Endothelial cell of umbilical vein (primary cell): ENCODE results near the gene UBE2S.

Experiments used
- EZH2 ChIP-seq: IDR thresholded peaks from 2 replicates; pipeline ENCODE4 v1.6.1; 2012; ENCODE audit warnings: borderline replicate concordance, low read depth, mild to moderate bottlenecking, moderate library complexity, low read length, inconsistent platforms; ENCODE audit not compliant: severe bottlenecking
- GATA2 ChIP-seq: IDR thresholded peaks from 2 replicates; pipeline ENCODE4 v1.7.0; 2011; ENCODE audit warnings: low read depth, mild to moderate bottlenecking, moderate library complexity, mixed read lengths, low read length; ENCODE audit not compliant: insufficient read length, insufficient read depth
- JUN ChIP-seq: IDR thresholded peaks from 2 replicates; pipeline ENCODE4 v1.6.1; 2011; ENCODE audit warnings: borderline replicate concordance, low read depth; ENCODE audit not compliant: insufficient read length, insufficient read depth
- MAX ChIP-seq: IDR thresholded peaks from 2 replicates; pipeline ENCODE4 v1.6.1; 2011; ENCODE audit not compliant: insufficient read depth, insufficient read length
- MYC ChIP-seq: IDR thresholded peaks from one replicate; pipeline ENCODE4 v1.6.1; 2011; ENCODE audit warnings: mild to moderate bottlenecking, low read depth, low read length
- POLR2A ChIP-seq: IDR thresholded peaks from 2 replicates; pipeline ENCODE4 v1.6.1; 2012; ENCODE audit warnings: low read depth, mild to moderate bottlenecking, control low read depth, low read length
- POLR2AphosphoS5 ChIP-seq: IDR thresholded peaks from 2 replicates; pipeline ENCODE4 v1.6.1; 2012; ENCODE audit warnings: low read depth, mild to moderate bottlenecking, control low read depth, low read length, moderate library complexity; ENCODE audit not compliant: insufficient read depth
- TF ChIP-seq, protein P1 (sequence below), 2 donors: IDR thresholded peaks; 1 replicate in 1 of 2; 2 replicates in 1 of 2; pipeline ENCODE4 v1.5.1; 2011; ENCODE audit warnings: low read length in 2 of 2, mild to moderate bottlenecking in 2 of 2, moderate library complexity in 2 of 2, control low read depth in 1 of 2, inconsistent platforms in 1 of 2, low read depth in 1 of 2; ENCODE audit not compliant: insufficient read depth in 1 of 2; ENCODE audit errors: extremely low read depth in 1 of 2

GRCh38 chr19:55382522-55383054 lies 25.0 kb downstream of the UBE2S start:
- TF ChIP-seq, protein P1, sequence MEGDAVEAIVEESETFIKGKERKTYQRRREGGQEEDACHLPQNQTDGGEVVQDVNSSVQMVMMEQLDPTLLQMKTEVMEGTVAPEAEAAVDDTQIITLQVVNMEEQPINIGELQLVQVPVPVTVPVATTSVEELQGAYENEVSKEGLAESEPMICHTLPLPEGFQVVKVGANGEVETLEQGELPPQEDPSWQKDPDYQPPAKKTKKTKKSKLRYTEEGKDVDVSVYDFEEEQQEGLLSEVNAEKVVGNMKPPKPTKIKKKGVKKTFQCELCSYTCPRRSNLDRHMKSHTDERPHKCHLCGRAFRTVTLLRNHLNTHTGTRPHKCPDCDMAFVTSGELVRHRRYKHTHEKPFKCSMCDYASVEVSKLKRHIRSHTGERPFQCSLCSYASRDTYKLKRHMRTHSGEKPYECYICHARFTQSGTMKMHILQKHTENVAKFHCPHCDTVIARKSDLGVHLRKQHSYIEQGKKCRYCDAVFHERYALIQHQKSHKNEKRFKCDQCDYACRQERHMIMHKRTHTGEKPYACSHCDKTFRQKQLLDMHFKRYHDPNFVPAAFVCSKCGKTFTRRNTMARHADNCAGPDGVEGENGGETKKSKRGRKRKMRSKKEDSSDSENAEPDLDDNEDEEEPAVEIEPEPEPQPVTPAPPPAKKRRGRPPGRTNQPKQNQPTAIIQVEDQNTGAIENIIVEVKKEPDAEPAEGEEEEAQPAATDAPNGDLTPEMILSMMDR (IDR thresholded peaks at IDR 0.05; ENCODE audit: extremely low read depth in 1 of 2, insufficient read depth in 1 of 2, low read depth in 1 of 2, low read length in 2 of 2), result no peak
- no peak for TF ChIP-seq EZH2
- TF ChIP-seq POLR2A, result no peak
- no peak for TF ChIP-seq MAX
- TF ChIP-seq MYC, result no peak
- no peak for TF ChIP-seq GATA2
- no peak for TF ChIP-seq JUN
- TF ChIP-seq POLR2AphosphoS5, result no peak
